Cardiac fibroblast (primary cell): ENCODE measurements around the gene FRAS1.

Source experiments
- DNase-seq, 2 donors: peaks; one replicate each; pipeline versions ENCODE4 v3.0.0 to v3.0.0-alpha.2; 2010; ENCODE audit warnings: low read depth in 2 of 2
- H3K4me3 ChIP-seq, 2 donors: replicated peaks in 1 of 2; 1 replicate in 1 of 2; 2 replicates in 1 of 2; pipeline ENCODE4 v1.5.1; 2011; ENCODE audit warnings: low read depth in 2 of 2, low read length in 2 of 2, mild to moderate bottlenecking in 2 of 2, moderate library complexity in 1 of 2
- TF ChIP-seq, protein P1 (sequence below): IDR thresholded peaks from one replicate; pipeline ENCODE4 v1.5.1; 2011; ENCODE audit warnings: low read depth, mild to moderate bottlenecking, low read length, inconsistent platforms

FRAS1 gene

DNA sequence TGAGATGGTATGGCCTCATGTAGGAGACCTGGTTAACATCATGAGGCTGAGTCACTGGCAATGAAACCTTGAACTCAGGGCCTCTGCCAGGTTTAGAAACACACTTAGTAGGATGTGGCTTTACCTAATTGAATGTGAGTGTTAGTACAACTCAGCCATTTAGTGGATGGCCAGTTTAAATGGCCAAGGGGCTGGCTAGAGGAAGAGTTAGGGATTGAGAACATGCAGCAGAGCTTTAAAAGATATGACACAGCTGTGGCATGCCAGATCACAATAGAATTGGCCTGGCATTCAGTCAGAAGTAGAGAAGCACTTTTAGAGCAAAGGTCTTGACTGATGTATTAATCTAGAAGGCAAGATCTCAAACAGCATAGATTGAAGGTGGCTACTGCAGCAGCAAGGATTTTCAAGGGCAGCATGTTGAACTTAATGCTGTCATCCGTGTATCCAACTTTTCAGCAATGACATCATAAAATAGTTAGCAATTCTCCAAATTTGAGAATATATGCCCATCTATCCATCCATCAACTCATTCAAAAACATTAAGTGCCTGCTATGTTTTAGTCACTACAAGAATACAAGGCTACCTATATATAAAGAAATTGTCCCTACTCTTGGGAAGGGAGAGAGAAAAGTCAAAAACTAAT lies 170.4 kb downstream of the FRAS1 start:
- TF ChIP-seq, protein P1, sequence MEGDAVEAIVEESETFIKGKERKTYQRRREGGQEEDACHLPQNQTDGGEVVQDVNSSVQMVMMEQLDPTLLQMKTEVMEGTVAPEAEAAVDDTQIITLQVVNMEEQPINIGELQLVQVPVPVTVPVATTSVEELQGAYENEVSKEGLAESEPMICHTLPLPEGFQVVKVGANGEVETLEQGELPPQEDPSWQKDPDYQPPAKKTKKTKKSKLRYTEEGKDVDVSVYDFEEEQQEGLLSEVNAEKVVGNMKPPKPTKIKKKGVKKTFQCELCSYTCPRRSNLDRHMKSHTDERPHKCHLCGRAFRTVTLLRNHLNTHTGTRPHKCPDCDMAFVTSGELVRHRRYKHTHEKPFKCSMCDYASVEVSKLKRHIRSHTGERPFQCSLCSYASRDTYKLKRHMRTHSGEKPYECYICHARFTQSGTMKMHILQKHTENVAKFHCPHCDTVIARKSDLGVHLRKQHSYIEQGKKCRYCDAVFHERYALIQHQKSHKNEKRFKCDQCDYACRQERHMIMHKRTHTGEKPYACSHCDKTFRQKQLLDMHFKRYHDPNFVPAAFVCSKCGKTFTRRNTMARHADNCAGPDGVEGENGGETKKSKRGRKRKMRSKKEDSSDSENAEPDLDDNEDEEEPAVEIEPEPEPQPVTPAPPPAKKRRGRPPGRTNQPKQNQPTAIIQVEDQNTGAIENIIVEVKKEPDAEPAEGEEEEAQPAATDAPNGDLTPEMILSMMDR, result no peak
- H3K4me3 ChIP-seq, result no peak overlapping the region
- DNase-seq, result no peak

DNA sequence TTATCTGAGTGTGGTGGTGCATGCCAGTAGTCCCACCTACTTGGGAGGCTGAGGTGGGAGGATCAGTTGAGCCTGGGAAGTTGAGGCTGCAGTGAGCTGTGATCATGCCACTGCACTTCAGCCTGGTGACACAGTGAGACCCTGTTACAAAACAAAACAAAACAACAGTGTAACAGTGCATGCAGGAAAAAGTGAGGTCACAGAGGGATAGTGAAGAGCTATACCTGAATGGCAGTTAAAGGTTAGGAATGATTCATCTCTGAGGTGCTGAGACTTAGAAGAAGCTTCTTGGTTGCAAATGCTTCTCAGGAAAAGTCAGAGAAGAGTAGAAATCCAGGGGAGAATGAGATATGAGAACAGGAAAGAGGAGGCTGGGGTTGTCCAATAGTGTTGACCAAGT lies 178.7 kb downstream of the FRAS1 start:
- no peak for DNase-seq

DNA sequence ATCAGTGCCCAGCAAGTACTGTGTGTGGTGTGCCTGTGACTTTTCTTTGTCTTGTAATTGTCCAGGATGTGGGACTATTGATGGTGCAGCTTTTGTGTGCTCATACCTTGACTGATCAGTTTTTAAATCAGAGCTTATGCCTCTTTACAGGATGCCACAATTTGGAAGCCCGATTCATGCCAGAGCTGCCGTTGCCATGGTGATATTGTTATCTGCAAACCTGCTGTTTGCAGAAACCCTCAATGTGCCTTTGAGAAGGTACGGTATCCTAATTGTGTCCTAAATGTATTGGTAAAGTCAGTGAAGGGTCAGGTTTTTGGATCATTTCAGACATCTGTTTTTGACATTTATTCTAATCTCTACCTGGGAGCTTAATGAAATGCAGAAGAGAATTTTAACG lies 180.2 kb downstream of the FRAS1 start:
- no peak for DNase-seq

More for the DNA sequence above, 178.7 kb downstream of the FRAS1 start:
- TF ChIP-seq, protein P1, result no peak
- H3K4me3 ChIP-seq, result no peak overlapping the region

DNA sequence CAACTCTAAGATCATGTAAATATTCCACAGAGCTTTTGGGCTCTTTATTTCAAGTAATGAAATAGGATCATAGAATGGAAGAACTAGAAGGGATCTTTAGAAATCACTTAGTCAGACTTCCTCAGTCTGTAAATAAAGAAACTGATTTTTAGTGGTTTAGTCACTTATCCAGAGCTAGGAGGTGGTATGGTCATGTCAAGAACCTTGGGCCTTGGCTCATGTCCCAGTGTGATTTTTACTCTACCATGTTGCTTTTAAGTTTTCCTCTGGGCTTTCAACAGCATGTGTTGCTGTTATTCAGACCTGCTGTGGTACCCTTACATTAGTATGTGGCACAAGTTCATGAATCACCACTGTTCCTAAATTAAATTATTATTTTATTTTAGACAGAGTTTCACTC lies 184.9 kb downstream of the FRAS1 start:
- no peak overlapping the region for H3K4me3 ChIP-seq
- peak; percentile 18 to 34 for DNase-seq
- TF ChIP-seq, protein P1, result no peak

More for the DNA sequence above, 180.2 kb downstream of the FRAS1 start:
- TF ChIP-seq, protein P1, result no peak
- no peak overlapping the region for H3K4me3 ChIP-seq

DNA sequence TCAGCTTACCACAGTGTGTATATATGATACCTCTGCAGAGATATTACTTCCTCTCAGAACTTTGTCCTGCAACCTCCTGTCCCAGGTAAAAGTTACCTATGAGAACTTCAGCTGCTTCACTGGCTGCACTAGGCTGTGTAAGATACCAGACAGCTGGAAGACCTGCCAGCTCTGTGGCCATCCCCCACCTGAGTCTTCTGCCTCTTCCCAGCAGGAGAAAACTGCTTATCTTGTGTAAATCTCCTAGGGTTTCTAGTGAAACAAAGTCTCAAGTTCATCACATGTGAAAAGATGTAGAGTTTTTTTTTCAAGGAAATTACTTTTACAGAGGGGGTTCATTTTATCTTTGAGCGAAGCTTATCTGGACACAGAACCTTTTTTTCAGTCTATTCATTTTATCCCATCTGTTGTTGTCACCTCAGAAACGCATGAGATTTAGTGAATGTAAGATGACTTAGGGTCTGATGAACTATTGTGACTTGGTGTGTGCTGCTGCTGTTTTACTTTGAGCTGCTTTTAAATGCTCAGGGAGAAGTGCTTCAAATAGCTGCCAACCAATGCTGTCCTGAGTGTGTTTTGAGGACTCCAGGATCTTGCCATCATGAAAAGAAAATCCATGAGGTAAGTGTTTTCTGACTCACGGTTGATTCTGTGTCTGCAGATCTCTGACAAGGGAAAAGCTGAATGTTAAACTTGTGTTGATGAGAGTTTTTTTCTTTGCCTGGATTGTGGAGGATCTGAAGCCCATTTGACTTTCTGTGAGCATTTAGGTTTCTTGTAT lies 187.8 kb downstream of the FRAS1 start:
- no peak for DNase-seq
- H3K4me3 ChIP-seq, result no peak overlapping the region
- TF ChIP-seq, protein P1, result no peak

DNA sequence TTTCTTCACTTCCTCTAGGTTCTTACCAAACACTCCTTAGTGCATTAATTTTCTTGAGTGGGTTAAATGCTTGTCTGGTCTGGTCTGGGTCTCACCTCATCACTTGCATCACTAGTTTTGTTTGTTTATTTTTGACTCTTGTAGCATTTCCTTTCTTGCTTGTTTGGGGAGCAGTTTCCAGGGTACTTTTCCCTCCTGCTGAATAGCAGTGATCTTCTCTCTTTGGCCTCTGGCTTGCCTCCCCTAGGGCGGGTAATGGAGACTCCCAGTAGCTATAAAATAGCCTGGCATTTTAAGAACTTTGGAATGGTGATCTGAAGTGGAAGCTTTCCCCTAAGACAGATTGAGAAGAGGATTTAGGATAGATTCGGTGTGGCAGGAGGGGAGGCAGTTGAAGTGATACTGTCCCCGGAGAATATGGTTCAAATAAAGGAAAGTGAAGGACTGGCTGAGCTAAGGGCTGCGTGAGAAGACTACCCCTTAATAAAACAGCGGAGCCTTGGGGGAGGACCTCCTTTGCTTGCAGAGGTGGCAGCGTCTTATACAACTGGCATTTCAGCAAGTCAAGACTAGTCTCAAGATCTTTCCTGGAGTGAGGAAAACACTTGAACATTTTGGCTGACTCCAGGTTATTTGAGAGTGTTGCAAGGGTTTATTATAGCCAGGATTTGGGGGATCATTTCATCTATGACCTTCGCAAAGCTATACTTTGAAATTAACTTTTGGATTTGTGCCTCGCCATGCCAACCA lies 190.6 kb downstream of the FRAS1 start:
- DNase-seq, result no peak
- TF ChIP-seq, protein P1, result no peak
- H3K4me3 ChIP-seq, result no peak overlapping the region
